CD14-positive monocyte (primary cell): ENCODE measurements around the gene SEMG1. TPM values are rescaled to one million over a fixed set of nuclear protein-coding genes. Genes with fewer than 3 reads are reported as not detected.

Source experiments
- DNase-seq, 3 donors: peaks; one replicate each; pipeline ENCODE4 v3.0.0-alpha.2; 2011 to 2022
- H2AFZ ChIP-seq: 2 replicates; pipeline ENCODE4 v1.6.0; 2012; ENCODE audit warnings: mild to moderate bottlenecking, low read depth, low read length, inconsistent platforms; ENCODE audit not compliant: insufficient read depth, poor library complexity, severe bottlenecking
- H3K27ac ChIP-seq, 2 donors: 1 replicate in 1 of 2; 2 replicates in 1 of 2; pipeline ENCODE4 v1.5.1; 2012 to 2013; ENCODE audit warnings: low read length in 2 of 2, control low read depth in 1 of 2, inconsistent platforms in 1 of 2, low read depth in 1 of 2, mild to moderate bottlenecking in 1 of 2
- H3K27me3 ChIP-seq, 2 donors: one replicate each; pipeline versions ENCODE4 v1.6.0 to v1.6.1; 2011 to 2013; ENCODE audit warnings: low read length in 2 of 2; ENCODE audit not compliant: control insufficient read depth in 2 of 2, insufficient read depth in 2 of 2
- H3K36me3 ChIP-seq, 2 donors: replicated peaks in 1 of 2; 1 replicate in 1 of 2; 2 replicates in 1 of 2; pipeline versions ENCODE4 v1.5.1 to v1.6.1; 2012 to 2013; ENCODE audit warnings: low read length in 2 of 2, control low read depth in 1 of 2, inconsistent platforms in 1 of 2, mild to moderate bottlenecking in 1 of 2; ENCODE audit not compliant: insufficient read depth in 2 of 2, control insufficient read depth in 1 of 2
- H3K4me1 ChIP-seq, 2 donors: 1 replicate in 1 of 2; 2 replicates in 1 of 2; pipeline versions ENCODE4 v1.5.1 to v1.6.1; 2012 to 2013; ENCODE audit warnings: low read length in 2 of 2, control low read depth in 1 of 2, inconsistent platforms in 1 of 2, mild to moderate bottlenecking in 1 of 2, moderate library complexity in 1 of 2; ENCODE audit not compliant: insufficient read depth in 2 of 2, control insufficient read depth in 1 of 2
- H3K4me2 ChIP-seq: replicated peaks from 2 replicates; pipeline ENCODE3; 2012; ENCODE audit warnings: low read length, moderate library complexity, mild to moderate bottlenecking; ENCODE audit not compliant: poor library complexity, severe bottlenecking; ENCODE audit errors: extremely low read depth
- H3K4me3 ChIP-seq, 3 experiments: fragments of 200-600 bp in 1 of 3; sonication (generic) in 1 of 3; replicated peaks in 1 of 3; 1 replicate in 2 of 3; 2 replicates in 1 of 3; pipeline ENCODE4 v1.5.1; 2011 to 2013; ENCODE audit warnings: low read length in 3 of 3, mild to moderate bottlenecking in 3 of 3, control low read depth in 2 of 3, low read depth in 2 of 3, inconsistent platforms in 1 of 3, moderate library complexity in 1 of 3
- H3K79me2 ChIP-seq: 2 replicates; pipeline ENCODE4 v1.6.0; 2012; ENCODE audit warnings: mild to moderate bottlenecking, control low read depth, inconsistent platforms, low read length, moderate library complexity; ENCODE audit not compliant: insufficient read depth
- H3K9ac ChIP-seq: 2 replicates; pipeline ENCODE4 v1.6.0; 2017; ENCODE audit warnings: low read length, mild to moderate bottlenecking; ENCODE audit not compliant: insufficient read depth, poor library complexity, severe bottlenecking
- H3K9me3 ChIP-seq, 2 donors: replicated peaks in 1 of 2; 1 replicate in 1 of 2; 2 replicates in 1 of 2; pipeline versions ENCODE4 v1.5.1 to v1.6.1; 2012 to 2013; ENCODE audit warnings: low read length in 2 of 2, control low read depth in 1 of 2; ENCODE audit not compliant: control insufficient read depth in 1 of 2, insufficient read depth in 1 of 2
- H4K20me1 ChIP-seq: 2 replicates; pipeline ENCODE4 v1.6.0; 2012; ENCODE audit warnings: mild to moderate bottlenecking, low read length, control low read depth, moderate library complexity; ENCODE audit not compliant: insufficient read depth
- H3K27ac Mint-ChIP-seq, 7 donors: one replicate each; pipeline ENCODE4 v1.8.0; 2020; ENCODE audit warnings: mild to moderate bottlenecking in 7 of 7, mixed read lengths in 7 of 7, moderate library complexity in 6 of 7, inconsistent platforms in 2 of 7
- H3K27me3 Mint-ChIP-seq, 3 donors: one replicate each; pipeline ENCODE4 v1.8.0; 2021 to 2022; ENCODE audit warnings: low read depth in 3 of 3, mild to moderate bottlenecking in 3 of 3, mixed read lengths in 3 of 3, moderate library complexity in 3 of 3, inconsistent platforms in 1 of 3
- H3K36me3 Mint-ChIP-seq, 2 donors: one replicate each; pipeline ENCODE4 v1.8.0; 2020; ENCODE audit warnings: mixed read lengths in 2 of 2, inconsistent platforms in 1 of 2, mild to moderate bottlenecking in 1 of 2
- H3K4me1 Mint-ChIP-seq: one replicate; pipeline ENCODE4 v1.8.0; 2020; ENCODE audit warnings: mild to moderate bottlenecking, mixed read lengths
- H3K4me3 Mint-ChIP-seq, 2 donors: one replicate each; pipeline ENCODE4 v1.8.0; 2020; ENCODE audit warnings: mild to moderate bottlenecking in 2 of 2, mixed read lengths in 2 of 2, moderate library complexity in 1 of 2
- H3K9me3 Mint-ChIP-seq, 7 donors: one replicate each; pipeline ENCODE4 v1.8.0; 2020 to 2022; ENCODE audit warnings: mixed read lengths in 7 of 7, mild to moderate bottlenecking in 6 of 7, moderate library complexity in 6 of 7, inconsistent platforms in 2 of 7
- WGBS: methylation state at CpG from one replicate; pipeline ENCODE4 v1.1.5; 2013; ENCODE audit warnings: missing lambda C conversion rate; ENCODE audit not compliant: insufficient coverage; 5-methylcytosine and 5-hydroxymethylcytosine counted together
- intact Hi-C, 2 donors: fragments of 100-400 bp; cut with micrococcal nuclease; formaldehyde crosslinking; loops; one replicate each; pipeline versions ENCODE4 v1.15.0 to v1.15.1; 2023
- polyA plus RNA-seq, 3 donors: library from polyadenylated mRNA; depleted of rRNA in 1 of 3; unstranded in 2 of 3; stranded (reverse) in 1 of 3; fragments of 300-500 nt in 2 of 3; fragments of >200 nt in 1 of 3; fragmentation: Illumina TruSeq in 2 of 3; gene quantifications; 1 replicate in 2 of 3; 2 replicates in 1 of 3; pipeline ENCODE4 v1.2.3, GENCODE V29; 2012 to 2021
- TF ChIP-seq, protein P1 (sequence below): fragments of 200-600 bp; IDR thresholded peaks from one replicate; pipeline ENCODE4 v1.8.0; 2022; ENCODE audit warnings: antibody characterized with exemption, mild to moderate bottlenecking

The SEMG1 gene
- polyA plus RNA-seq, 3 donors, result not detected

DNA sequence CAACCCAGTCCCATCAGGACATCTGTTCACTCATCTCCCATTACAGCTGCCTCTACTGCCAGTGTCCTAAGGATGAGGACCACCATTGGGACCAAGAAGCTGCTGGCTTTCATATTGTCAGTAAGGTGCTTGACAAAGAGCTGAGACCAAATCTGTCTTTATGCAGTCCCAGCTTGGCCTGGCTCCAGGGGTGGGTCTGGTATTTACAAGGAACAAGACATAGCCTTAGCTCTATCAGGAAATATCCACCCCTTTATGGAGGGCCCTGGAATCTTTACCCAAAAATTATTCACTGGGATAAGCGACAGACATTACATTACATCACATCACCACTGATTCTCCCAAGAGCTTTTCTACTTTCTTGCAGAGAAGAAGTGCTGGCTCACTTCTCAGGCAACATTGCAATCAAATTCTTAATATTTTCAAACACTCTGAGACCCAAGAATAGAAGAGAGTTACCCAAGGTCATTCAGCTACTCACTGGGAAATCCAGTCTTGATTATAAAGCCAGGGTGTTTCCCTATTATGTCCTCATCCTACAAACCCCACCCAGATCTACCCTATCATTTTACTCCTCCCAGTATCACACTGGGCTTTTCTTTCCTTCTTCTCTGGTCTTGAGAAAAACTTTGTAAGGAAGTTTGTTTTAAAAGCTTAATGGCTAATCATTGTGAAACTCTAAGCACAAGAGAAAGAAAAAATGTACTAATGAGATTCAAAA, 43.6 kb upstream of the SEMG1 start:
- TF ChIP-seq, protein P1, sequence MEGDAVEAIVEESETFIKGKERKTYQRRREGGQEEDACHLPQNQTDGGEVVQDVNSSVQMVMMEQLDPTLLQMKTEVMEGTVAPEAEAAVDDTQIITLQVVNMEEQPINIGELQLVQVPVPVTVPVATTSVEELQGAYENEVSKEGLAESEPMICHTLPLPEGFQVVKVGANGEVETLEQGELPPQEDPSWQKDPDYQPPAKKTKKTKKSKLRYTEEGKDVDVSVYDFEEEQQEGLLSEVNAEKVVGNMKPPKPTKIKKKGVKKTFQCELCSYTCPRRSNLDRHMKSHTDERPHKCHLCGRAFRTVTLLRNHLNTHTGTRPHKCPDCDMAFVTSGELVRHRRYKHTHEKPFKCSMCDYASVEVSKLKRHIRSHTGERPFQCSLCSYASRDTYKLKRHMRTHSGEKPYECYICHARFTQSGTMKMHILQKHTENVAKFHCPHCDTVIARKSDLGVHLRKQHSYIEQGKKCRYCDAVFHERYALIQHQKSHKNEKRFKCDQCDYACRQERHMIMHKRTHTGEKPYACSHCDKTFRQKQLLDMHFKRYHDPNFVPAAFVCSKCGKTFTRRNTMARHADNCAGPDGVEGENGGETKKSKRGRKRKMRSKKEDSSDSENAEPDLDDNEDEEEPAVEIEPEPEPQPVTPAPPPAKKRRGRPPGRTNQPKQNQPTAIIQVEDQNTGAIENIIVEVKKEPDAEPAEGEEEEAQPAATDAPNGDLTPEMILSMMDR, result no peak
- Histone ChIP-seq H2AFZ (no peak overlapping the region), H3K9ac (no peak overlapping the region), H3K79me2 (no peaks in the 10 kb centered on the region), H3K27me3 (peaks cover 2 to 6% of the 10 kb centered on the region in 2 donors), H3K27ac (no peak overlapping the region), H3K4me1 (no peaks in the 10 kb centered on the region), H3K4me3 (no peak overlapping the region), H3K9me3 (peaks cover 7 to 17% of the 10 kb centered on the region in 2 donors), H3K4me2 (no peak overlapping the region), H4K20me1 (no peaks in the 10 kb centered on the region), H3K36me3 (no peaks in the 10 kb centered on the region)
- WGBS, result 92% methylated on average over 1 of the region's 1 CpG
- H3K27me3 Mint-ChIP-seq, result peaks cover 17 to 34% (median 19%) of the 10 kb centered on the region in 3 donors
- intact Hi-C loops, result no loop called here
- H3K9me3 Mint-ChIP-seq, result peaks cover 21 to 59% (median 36%) of the 10 kb centered on the region in 7 donors
- H3K27ac Mint-ChIP-seq, result no peak overlapping the region
- H3K4me1 Mint-ChIP-seq, result no peaks in the 10 kb centered on the region
- no peak overlapping the region for H3K4me3 Mint-ChIP-seq
- DNase-seq, result no peak
- no peaks in the 10 kb centered on the region for H3K36me3 Mint-ChIP-seq

DNA sequence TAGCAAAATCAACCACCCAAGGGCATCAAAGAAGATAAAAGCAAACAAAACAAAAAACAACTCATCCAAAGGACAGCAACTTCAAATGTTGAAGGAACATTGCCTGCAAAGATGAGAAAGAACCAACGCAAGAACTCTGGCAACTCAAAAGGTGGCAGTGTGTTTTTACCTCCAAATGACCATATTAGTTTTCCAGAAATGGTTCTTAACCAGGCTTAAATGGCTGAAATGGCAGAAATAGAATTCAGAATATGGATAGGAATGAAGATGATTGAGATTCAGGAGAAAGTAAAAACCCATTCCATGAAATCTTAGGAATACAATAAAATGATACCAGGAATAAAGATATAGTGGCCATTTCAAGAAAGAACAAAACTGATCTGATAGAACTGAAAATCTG, 41.9 kb upstream of the SEMG1 start:
- H3K9me3 Mint-ChIP-seq, result peaks cover 15 to 46% (median 25%) of the 10 kb centered on the region in 7 donors
- WGBS, result no CpG with 5 or more reads among the region's 1 CpG
- Histone ChIP-seq H3K79me2 (no peaks in the 10 kb centered on the region), H4K20me1 (no peaks in the 10 kb centered on the region), H2AFZ (no peak overlapping the region), H3K27ac (no peak overlapping the region), H3K9ac (no peak overlapping the region), H3K9me3 (peaks cover 6 to 9% of the 10 kb centered on the region in 2 donors), H3K4me1 (no peaks in the 10 kb centered on the region), H3K36me3 (no peaks in the 10 kb centered on the region), H3K27me3 (peaks cover 2 to 6% of the 10 kb centered on the region in 2 donors), H3K4me2 (no peak overlapping the region), H3K4me3 (no peak overlapping the region)
- TF ChIP-seq, protein P1, result no peak
- intact Hi-C loops, result no loop called here
- DNase-seq, result no peak
- H3K27ac Mint-ChIP-seq, result no peak overlapping the region
- H3K4me1 Mint-ChIP-seq, result no peaks in the 10 kb centered on the region
- H3K4me3 Mint-ChIP-seq, result no peak overlapping the region
- H3K27me3 Mint-ChIP-seq, result peaks cover 13 to 38% (median 28%) of the 10 kb centered on the region in 3 donors
- H3K36me3 Mint-ChIP-seq, result no peaks in the 10 kb centered on the region
